Stimulated activated CD4-positive, alpha-beta T cell treated with anti-CD3 and anti-CD28 coated beads, Interleukin-2, amount 100 ng/mL, for 24 hours (primary cell): ENCODE measurements around the gene MAGI2.

ENCODE experiments used
- DNase-seq, 2 donors: peaks; one replicate each; pipeline ENCODE4 v3.0.0-alpha.2; 2020

The MAGI2 gene

DNA sequence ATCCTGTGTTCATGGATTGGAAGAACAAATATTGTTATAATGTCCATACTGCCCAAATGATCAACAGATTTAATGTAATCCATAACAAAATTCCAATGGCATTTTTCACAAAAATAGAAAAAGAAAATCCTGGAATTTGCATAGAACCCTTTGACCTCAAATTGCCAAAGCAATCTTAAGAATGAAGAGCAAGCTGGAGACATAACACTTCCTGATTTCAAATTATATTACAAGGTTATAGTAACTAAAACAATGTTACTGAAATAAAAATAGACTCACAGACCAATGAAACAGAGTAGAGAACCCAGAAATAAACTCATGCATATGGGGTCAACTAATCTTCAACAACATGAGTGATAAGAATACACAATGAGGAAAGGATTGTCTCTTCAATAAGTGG lies 1352.4 kb downstream of the MAGI2 start:
- no peak for DNase-seq

DNA sequence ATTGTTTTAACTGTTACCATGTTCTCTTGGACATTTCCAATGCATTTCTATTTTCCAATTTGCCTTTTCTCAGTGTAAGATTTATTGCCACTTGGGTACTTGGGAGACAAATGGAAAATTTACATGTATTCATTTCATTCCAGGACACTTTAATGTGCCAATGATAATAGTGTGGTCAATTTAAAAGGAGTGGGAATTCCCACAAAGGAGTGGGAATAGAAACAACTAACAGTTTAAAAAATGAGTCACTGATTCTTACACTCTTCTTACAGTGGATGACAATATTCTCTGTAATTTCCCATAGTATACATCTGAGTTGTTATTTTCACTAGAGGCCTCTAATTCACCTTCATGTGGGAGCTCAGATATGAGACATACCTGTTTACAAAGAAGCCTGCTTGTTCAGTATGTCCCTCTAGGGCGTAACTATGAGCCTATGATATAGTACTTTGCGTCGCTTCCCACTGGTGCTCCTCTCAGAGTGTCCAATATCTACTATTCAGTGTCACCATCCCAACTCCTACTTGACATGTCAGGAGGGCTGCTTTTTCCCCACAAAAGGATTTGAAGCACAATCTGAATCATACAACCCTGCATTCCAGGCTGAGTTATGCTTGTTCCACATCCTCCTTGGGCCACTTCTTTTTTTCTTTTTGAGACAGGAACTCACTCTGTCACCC lies 1353.6 kb downstream of the MAGI2 start:
- no peak for DNase-seq

DNA sequence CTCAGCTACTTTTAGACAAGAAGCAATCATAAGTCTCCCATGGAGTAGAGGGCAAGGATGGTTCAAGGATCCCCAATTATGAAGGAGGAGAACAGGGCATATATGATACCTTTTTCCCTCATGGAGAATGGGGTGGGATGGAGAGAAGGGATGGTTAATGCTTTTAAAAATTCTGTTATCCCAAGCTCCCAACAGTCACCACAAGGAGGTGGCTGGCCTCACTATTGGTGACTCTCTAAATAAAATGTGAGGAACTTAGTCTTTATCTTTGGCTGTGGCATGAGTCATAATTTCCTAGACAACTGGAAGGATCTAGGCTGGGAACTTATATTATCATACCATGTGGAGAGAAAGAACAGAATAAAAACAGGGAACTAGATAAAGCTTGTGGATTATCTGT lies 1357.9 kb downstream of the MAGI2 start:
- DNase-seq, result no peak

DNA sequence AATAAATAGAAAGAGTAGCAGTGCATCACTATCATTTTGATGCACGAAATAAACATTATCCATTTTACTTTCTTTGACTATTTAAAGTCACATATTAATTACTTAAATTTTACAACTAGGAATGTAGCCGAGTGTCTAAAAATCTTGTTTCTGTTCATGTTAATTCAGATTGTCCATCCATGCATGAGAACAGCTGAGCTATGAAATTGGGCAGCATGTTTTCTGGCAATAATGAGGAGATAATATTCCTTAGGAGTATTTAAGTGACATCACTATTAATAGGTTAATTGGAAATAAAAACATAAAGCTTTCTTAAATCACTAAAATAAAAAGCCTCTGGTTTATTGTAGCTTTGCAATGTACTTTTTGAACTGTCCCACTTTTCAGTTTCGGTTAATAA lies 1361.1 kb downstream of the MAGI2 start:
- no peak for DNase-seq

DNA sequence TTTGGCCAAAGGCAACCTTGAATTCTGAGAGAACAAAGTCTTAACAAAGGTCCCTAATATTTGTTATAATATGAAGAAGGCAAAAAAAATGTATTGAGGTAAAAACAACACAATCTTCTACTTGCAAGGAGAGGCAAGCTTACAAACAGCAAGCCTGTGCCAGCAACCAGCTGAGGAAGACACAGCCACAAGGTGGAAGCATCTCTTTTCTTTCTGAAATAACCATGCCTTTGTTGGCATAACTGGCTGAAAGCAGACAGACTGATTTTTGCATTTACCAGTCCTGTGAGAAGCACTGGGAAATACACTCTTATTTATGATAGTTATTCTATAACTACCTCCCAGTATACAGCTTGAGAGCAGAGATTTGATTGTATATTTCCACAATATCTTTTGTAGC lies 1362.9 kb downstream of the MAGI2 start:
- no peak for DNase-seq

DNA sequence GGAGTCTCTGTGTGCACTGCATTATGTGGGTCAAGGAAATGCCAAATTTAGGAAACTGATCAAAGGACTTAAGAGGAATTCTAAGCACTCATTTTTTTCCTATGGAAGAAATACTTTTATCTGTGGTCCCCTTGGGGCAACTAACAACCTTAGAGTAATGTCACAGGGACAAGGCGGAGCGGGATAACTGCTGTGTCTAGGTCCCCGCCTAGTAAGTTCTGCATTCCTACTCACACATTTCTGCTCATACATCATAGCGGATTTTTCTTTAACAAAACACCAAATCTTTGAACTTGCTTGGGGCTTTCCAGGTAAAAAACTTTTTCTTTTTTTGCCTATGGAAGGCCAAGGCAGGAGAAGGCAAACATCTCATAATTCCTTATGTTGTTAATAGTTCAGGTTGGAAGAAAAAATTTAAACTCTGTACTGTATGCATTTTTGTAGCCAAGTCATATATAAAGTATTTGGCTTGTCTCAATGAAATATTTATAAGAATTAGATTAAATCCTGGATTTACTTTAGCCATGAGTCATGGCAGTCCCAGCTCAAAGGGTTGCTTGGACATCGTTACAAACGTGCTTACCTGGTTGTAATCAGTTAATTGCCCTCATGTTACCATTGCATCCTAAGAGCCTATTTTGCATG lies 1369.9 kb downstream of the MAGI2 start:
- no peak for DNase-seq

DNA sequence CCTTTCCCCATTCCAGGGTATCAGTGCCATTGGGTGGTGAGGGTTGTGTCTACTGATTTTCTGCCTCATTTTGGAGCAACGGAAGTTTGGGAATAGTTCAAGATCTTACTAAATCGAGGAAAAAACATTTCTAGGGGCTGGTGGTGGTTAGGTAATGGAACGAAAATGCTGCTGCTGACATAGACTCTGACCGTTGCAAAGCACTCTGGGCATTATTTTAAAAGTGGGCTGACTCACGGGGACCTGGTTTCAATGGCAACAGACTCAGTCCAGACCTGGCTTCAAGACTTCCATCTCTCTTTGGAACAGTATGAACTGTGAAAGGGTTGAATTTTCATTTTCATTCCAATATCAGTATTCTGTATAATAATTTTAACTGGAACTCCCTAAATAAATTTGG lies 1370.9 kb downstream of the MAGI2 start:
- no peak for DNase-seq

DNA sequence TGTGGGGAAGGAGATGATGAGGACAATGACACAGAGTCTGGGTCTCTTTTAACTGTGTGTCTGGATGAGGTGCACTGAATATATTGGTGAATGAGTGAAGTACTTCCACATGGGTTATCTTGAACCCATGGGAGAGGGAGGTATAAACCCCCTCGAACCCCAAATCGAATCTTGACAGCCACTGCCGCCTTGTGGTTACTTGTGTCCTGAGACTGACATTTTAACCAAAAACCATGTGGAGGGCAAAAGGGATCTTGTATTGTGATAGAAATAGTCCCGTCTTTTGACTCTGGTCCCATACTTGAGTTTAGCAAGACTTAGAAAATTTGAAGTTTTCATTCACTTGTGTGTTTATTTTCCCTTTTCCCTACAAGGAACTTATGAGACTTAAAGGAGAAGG lies 1371.6 kb downstream of the MAGI2 start:
- DNase-seq, result no peak

DNA sequence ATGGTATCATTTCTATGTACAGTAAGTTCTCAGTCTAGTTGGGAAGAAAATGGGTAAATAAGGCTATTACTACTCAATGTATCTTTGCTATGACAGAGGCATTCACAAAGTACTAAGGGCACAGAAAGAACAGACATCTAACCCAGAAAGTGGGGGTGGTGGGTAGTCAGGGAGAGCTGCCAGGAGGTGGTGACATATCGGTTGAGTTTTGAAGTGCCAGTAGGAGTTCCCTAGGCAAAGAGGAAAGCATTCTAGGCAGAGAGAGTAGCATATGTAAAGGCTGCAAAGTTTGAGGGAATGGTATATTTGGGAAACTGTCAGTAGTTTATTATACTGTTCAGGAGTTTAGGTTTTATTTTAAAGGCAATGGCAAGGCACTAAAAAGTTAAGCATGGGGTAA lies 1372.1 kb downstream of the MAGI2 start:
- no peak for DNase-seq

DNA sequence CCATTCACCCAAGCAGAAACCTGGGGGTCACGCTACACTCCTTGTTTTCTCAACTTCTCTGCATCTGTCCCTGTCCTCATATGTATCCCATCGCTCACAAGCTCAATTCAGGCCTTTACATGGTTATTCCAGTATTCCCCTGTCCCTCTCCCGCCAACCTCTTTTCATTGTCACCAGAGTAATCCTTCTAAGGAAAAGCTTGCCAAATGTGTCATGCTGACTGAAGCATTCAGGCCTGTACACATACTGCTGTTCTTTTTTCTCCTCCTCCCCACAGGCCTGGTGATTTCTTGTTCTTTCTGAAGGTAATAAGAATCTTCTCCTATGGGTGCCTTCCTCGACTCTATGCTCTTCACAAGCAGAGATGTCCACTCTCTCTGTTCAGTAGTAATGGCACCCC lies 1372.7 kb downstream of the MAGI2 start:
- no peak for DNase-seq

DNA sequence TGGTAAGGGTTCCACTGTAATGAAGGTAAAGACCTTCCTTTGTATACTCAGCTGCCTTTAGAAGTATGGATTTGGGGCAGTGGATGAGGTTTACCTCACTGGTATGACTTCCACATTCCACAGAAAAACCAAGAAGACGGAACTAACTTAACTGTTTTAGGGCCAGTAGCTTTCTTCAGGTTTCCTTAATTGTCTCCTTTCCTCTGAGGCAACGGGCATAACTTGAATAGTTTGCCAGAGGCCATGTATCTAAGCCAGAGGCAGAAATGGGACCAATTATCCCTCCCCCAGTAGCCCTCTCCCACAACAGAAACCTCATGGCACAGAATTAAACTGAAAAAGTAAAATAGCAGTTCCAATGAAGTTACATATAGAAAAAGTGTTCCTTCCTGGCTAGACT lies 1373.2 kb downstream of the MAGI2 start:
- no peak for DNase-seq

DNA sequence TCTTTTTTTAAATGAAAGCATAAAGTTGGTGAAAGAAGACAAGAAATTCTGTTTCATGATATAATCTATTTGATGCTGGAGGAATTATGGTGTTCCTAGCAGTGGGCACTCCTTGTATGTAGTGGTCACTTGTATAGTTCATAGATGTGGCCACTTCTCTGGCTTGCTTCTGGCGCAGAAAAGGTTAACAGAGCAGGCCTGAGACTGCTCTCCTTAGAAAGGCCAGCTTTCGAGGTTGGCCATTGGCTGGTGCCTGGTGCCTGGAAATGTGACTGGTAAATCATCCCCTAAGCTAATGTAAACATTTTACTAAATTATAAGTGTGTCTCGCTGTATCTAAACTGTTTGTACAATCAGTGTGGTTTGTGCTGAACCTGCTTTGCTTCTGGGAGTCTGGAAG lies 1378.8 kb downstream of the MAGI2 start:
- DNase-seq, result no peak

DNA sequence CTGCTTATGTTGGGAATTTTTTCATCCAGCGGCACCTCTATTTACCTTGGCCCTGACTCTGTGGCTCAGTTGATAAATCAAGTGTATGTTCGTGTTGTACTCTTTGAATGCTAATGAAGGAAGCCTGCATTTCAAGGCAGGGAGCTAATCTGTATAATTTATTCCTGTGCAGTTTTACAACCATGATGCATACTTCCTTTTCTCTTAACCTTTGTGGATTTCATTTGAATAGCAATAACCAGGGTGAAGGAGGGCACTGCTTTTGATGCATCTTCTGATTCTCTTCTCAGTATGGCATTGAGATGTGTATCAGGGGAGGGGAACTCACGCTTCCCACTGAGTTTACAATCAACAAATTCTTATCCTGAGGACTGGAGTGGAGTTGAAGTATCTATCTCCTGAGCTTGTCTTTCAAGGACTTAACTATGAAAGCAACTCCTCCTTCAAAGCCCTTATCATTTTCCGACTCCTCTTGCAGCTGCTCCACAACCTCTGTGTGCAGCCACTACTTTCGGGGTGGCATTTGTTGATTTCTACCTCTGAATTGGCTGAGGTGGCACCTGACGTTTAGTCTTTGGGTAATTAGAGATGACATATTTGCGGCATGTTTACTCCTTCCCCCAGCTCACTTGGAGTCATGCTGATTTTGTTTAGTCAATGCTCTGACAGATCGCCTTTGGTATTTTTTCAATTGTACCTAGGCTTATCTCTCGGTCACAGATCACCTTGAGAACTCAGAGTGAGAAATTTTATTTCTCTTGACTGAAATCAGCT lies 1379.7 kb downstream of the MAGI2 start:
- DNase-seq, result no peak

DNA sequence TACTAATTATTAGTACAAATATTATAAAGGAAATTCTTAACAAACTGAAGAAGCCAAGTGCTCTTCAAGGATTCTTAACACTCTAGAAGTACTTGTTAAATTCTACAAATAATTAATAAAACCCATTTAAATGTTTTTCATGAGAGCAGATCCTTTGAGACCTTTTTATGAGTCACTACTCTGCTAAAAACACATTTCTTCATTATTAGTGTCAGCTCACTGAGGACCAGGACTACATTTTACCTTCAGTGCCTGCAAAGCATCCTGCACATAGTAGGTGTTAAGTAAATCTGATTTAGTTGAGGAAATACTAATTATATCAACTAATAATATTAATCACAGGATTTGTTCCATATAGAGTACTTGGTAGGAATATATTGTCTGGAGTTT lies 1381.3 kb downstream of the MAGI2 start:
- no peak for DNase-seq

DNA sequence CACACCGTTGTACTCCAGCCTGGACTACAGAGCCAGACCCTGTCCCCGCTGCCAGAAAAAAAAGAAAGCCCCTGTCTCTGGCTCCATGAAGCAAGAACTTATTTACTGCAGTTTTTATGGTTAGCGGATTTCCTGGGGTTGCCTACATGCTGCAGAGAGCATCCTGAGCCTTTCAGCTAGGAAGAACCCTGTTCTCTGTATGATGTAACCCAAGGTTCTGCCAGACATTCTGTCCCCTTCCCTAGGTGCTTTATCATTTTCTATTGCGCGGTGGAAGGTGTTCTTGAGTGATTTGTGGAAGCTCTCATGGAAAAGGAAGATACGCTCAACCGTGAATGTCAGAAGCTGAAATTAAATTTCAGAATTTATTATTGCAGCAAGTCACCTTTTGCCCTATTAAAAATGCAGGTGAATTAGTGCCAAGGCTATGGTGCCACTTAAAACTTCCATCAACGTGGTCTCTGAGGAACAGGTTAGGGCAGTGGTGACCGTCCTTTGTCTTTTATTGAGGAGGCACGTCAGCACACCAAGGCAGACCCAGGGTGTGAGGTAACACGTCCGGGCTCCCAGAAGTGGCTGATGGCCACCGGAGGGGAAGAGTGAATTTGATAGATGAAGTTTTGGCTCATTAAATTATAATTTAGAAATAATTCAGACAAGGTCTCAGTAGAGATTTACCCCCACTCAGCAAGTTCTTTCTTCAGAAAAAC lies 1381.8 kb downstream of the MAGI2 start:
- DNase-seq, result no peak

DNA sequence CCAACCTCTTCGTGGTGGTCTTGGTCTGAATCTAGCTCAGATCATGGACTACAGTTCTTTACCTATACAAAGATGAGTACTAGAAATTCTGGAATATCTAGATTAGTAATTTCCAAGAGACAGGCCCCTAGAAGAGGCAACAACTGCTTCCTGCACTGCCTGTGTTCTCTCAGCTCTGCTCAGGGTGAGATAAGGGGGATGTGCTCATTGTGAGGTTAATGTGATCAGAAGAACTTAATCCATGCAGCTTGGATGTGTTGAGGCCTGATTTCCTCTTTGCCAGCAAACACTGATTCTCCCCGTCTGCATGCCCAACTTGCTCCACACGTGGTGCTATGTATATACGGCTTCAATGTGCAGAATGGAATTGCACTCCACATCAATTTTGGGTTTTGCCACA lies 1386.9 kb downstream of the MAGI2 start:
- DNase-seq, result no peak

DNA sequence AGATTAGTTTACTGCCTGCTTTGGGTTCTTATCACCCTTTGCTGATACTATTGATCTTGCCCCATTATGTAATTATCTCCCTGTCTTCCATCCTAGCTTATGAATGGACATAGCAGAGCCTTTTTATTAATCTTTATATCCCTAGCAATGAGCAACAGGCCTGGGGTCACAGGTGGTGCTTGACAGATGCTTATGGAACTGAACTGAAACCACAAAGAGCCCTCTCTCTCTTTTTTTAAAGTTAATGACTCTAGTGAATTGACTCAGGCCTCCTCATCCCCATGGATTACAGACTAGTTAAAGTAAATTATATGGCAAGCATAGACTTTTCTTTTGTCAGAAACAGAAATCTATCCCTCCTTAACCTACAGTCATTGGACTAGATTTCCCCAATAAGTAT lies 1389.7 kb downstream of the MAGI2 start:
- no peak for DNase-seq

DNA sequence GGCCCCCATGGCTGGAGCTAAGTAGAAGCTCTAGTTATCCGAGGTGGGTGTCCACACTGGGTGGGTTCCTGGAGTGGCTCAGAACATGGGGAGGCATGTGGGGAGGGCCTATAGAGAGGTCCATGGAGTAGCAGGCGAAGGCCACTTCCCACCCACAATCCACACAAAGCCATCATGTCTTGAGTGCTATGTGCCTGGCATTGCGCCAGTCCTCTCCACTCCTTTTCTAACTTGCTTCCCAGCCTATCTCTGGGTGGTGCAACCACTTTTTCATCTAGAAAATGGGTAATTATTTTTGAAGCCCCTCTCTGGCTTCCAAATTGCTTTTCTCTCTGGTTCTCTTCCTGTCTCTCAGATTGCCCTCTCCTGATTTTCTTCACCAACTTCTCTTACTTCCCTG lies 1391.3 kb downstream of the MAGI2 start:
- no peak for DNase-seq

DNA sequence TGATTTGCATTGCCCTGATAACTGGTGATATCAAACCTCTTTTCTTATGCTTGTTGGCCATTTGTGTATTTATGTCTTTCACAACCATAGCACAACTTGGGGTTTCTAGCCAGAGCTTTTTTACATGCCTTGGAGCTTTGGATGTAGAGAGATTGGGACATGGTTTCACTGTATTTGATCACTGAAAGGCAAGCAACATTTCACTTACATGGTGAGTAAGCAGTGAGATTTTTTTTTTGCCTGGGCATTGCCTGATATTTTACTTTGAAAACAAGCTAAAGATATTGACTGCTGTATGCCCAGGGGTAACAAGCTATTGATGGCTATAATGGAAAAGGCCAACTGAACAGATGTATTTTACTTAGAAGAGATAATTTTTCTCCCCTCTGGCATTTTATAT lies 1395.9 kb downstream of the MAGI2 start:
- DNase-seq, result no peak

DNA sequence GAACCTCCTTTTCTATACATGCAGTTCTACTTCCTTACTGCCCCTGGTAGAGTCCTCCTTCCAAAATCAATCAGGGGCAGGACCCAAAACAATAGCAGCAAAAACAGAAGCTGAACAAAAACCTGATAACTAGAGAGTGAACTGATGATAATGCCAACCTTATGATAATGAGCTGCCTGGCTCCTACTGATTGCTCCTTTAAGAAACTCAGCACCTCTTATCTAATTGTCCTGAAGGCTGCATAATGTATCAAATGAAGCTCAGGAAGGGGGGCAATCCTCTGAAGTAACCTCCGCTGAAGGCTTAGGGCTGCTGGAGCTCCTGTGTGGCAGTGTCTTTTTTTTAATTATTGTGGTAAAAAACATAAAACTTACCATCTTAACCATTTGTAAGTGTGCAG lies 1397.9 kb downstream of the MAGI2 start:
- no peak for DNase-seq

DNA sequence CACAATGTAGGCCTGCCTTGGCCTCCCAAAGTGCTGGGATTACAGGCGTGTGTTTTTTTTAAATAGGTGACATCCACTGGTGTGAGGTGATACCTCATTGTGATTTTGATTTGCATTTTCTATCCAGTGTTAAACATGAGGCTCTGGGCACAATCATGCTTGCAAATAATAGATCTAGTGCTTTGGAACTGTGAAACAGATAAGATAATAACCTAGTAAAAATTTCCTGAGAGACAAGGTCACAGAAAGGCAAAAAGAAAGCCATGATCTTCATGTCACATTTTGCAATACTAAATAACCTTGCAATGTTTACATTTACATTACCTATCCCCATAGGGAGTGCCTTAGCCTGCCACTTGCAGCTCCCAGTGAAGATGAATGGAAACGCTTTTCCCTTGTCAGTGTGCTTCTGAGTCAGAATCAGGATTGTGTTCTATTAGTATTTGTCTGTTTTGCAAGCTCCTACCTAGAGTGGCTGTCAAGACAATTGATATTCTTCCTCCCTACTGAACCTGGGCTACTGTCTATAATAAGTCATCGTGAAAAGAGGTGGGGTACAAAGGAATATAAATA lies 1398.4 kb downstream of the MAGI2 start:
- no peak for DNase-seq

DNA sequence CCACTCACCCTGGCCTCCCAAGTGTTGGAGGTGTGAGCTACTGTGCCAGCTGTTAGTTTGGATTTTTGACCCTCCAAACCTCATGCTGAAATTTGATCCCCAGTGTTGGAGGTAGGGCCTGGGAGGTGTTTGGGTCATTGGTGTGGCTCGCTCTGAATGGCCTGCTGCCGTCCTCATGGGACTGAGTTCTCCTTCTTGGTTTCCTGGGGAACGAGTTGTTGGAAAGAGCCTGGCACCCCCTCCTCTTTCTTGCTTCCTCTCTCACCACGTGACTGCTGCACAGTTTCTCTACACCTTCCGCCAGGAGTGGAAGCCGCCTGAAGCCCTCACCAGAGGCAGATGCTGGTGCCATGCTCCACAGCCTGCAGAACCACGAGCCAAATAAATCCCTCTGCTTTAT lies 1401.4 kb downstream of the MAGI2 start:
- DNase-seq, result no peak

DNA sequence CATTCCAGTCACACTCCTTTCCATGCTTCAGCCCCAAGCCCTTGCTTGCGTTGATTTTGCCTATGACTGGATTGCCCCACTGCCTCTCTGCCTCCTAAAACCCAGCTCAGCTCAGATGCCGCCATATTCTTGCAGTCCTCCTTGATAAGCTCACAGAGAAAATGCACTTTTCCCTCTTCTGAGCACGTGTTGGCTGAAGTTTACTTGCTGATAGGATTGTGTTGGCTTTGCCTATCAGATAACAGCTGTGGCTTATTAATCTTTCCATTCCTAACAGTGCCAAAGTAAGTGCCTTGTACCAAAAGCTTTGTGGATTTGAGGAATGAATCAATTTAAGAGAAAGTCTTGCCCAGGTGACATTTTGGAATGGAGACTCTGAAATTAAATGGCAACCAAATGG lies 1405.7 kb downstream of the MAGI2 start:
- no peak for DNase-seq
